Upper lobe of right lung (tissue), 1 donor: ENCODE data around the gene LENG1. TPM values are rescaled to one million over a fixed set of nuclear protein-coding genes. Genes with fewer than 3 reads are reported as not detected.
"Not testable (repeated sequence)": the region's sequence is repeated elsewhere in the genome, so short reads cannot be mapped to it uniquely, and the experiment has no call there.

ENCODE experiments used
- ATAC-seq: fragments of 200-7000 bp; cut with Tn5 transposase; one replicate; pipeline ENCODE4 v1.9.1; 2020; ENCODE audit warnings: mild to moderate bottlenecking, moderate library complexity
- DNase-seq: peaks from one replicate; pipeline ENCODE4 v3.0.0-alpha.2; 2020
- H3K27ac ChIP-seq: fragments of 200-600 bp; one replicate; pipeline ENCODE4 v1.8.0; 2022
- H3K27me3 ChIP-seq: fragments of 200-600 bp; one replicate; pipeline ENCODE4 v1.8.0; 2022; ENCODE audit warnings: mild to moderate bottlenecking
- H3K36me3 ChIP-seq: fragments of 200-600 bp; one replicate; pipeline ENCODE4 v1.8.0; 2022
- H3K4me1 ChIP-seq: fragments of 200-600 bp; one replicate; pipeline ENCODE4 v1.8.0; 2022
- H3K4me3 ChIP-seq: fragments of 200-600 bp; one replicate; pipeline ENCODE4 v1.8.0; 2022; ENCODE audit warnings: mild to moderate bottlenecking
- H3K9me3 ChIP-seq: fragments of 200-600 bp; one replicate; pipeline ENCODE4 v1.8.0; 2022
- CTCF ChIP-seq: fragments of 200-600 bp; IDR thresholded peaks from one replicate; pipeline ENCODE4 v1.8.0; 2022; ENCODE audit warnings: antibody characterized with exemption
- intact Hi-C: fragments of 100-400 bp; cut with DNase I; formaldehyde crosslinking; loops from one replicate; pipeline ENCODE4 v1.11.0; 2022
- total RNA-seq: library from RNA; stranded (reverse); fragmentation: NEBNext Ultra II Directional; extraction: Animal tissue kit (Norgen Biotek cat#: 25700); gene quantifications from one replicate; pipeline ENCODE4 v1.2.1, GENCODE V29; 2021
- donor health status: DM: no; HTN: yes; CAD: no; lungs with severe emphysema.

Gene LENG1
- total RNA-seq, 1 donor from 2014 or later, result 9.2 TPM

GRCh38 chr19:54186934-54187381 is 27.4 kb upstream of the LENG1 start:
- Histone ChIP-seq H3K27ac (no peak overlapping the region), H3K4me1 (peaks cover 13% of the 10 kb centered on the region), H3K9me3 (no peaks in the 10 kb centered on the region), H3K36me3 (peaks cover 11% of the 10 kb centered on the region), H3K4me3 (no peak overlapping the region), H3K27me3 (no peaks in the 10 kb centered on the region)
- TF ChIP-seq CTCF, result no peak
- DNase-seq (no peak), ATAC-seq (no peak)
- intact Hi-C loops, result no loop called here

DNA sequence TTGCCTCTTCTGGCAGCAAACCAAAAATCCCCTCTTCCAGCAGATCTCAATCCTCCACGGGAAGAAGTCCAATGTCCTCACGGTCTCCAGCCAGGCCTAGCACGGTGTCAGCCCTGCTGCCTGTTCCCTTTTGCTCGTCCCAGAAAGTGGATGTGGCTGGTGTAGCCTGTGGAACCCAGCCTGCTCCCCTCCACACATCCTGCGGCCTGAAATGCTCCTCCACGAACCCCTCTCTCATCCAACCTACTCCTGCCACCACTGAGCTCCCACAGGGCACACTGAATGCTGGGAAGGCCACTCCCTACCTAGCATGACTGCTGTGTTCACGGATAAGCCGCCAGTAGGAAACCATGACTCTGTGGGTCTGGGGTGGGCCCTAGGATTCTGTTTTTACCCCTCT is 26.8 kb upstream of the LENG1 start:
- Histone ChIP-seq H3K27me3 (no peaks in the 10 kb centered on the region), H3K4me3 (no peak overlapping the region), H3K27ac (no peak overlapping the region), H3K4me1 (peaks cover 8% of the 10 kb centered on the region), H3K36me3 (peaks cover 11% of the 10 kb centered on the region), H3K9me3 (no peaks in the 10 kb centered on the region)
- ATAC-seq (no peak), DNase-seq (no peak)
- TF ChIP-seq CTCF, result no peak
- intact Hi-C loops, result no loop called here

GRCh38 chr19:54183431-54183830 is 23.9 kb upstream of the LENG1 start:
- ATAC-seq, result no peak
- peaks cover 11% of the 10 kb centered on the region for H3K36me3 ChIP-seq
- DNase-seq, result no peak
- no peaks in the 10 kb centered on the region for H3K9me3 ChIP-seq
- H3K27me3 ChIP-seq, result no peaks in the 10 kb centered on the region
- H3K4me1 ChIP-seq, result peaks cover 5% of the 10 kb centered on the region
- no peak for TF ChIP-seq CTCF
- no peak overlapping the region for H3K4me3 ChIP-seq
- intact Hi-C loops, result no loop called here
- no peak overlapping the region for H3K27ac ChIP-seq

DNA sequence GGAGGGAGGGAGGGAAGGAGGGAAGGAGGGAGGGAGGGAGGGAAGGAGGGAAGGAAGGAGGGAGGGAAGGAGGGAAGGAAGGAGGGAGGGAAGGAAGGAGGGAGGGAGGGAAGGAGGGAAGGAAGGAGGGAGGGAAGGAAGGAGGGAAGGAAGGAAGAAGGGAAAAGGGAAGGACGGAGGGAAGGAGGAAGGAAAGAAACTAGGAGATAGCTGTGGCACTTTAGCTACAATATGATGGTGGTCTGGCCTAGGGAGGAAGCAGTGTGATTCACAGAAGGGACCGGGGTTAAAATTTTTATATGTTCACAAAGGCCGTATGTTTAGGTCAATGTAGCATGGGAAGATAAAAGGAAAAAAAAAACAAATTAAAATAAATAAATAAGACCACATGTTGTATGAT is 22.4 kb upstream of the LENG1 start:
- ATAC-seq, H3K27ac ChIP-seq, H3K27me3 ChIP-seq, H3K9me3 ChIP-seq, H3K4me1 ChIP-seq, H3K36me3 ChIP-seq, H3K4me3 ChIP-seq, DNase-seq, intact Hi-C loops: not testable (repeated sequence)

GRCh38 chr19:54180691-54181091 is 21.2 kb upstream of the LENG1 start:
- no peaks in the 10 kb centered on the region for H3K9me3 ChIP-seq
- DNase-seq, result no peak
- H3K4me1 ChIP-seq, result no peaks in the 10 kb centered on the region
- H3K27me3 ChIP-seq, result no peaks in the 10 kb centered on the region
- no peak for ATAC-seq
- intact Hi-C loops, result no loop called here
- H3K36me3 ChIP-seq, result peaks cover 6% of the 10 kb centered on the region
- H3K4me3 ChIP-seq, result no peak overlapping the region
- H3K27ac ChIP-seq, result no peak overlapping the region
- no peak for TF ChIP-seq CTCF

DNA sequence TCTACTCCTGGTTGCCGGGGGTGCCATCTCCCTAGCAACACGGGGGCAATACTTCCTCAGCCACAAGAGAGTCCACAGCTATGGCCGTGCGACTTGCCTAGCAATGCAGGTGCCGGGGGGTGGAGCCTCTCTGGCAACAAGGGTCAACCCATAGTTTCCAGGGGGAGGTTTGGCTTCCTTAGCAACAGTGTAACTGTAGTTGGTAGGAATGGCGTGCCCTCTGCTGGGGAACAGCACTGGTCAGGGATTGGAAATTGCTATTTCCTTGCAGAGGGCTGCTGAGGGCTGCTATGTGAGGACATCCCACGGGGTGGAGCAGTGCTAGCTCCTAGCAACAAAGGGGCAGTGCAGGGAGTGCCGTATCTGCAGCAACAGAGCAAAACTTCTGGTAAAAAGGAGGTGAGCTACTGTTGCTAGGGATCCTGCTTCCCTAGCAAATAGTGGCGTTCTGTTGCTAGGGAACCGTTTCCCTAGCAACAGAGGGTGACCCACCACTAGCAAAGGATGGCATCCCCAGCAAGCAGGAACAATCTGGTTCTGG is 20.5 kb upstream of the LENG1 start:
- ATAC-seq (peak; percentile 28), DNase-seq (no peak)
- TF ChIP-seq CTCF, result no peak
- H3K27ac ChIP-seq, result no peak overlapping the region
- H3K4me3 ChIP-seq, result no peak overlapping the region
- H3K4me1 ChIP-seq, result no peaks in the 10 kb centered on the region
- H3K9me3 ChIP-seq, result no peaks in the 10 kb centered on the region
- H3K36me3 ChIP-seq, result peaks cover 6% of the 10 kb centered on the region
- intact Hi-C loops, result no loop called here
- no peaks in the 10 kb centered on the region for H3K27me3 ChIP-seq
